HG03135 (cell line): Measurements from ENCODE around the gene JAK1.
A peak's percentile ranks its signal among the peaks of the same experiment; 100 is the strongest.
"Not testable (repeated sequence)": the region's sequence is repeated elsewhere in the genome, so short reads cannot be mapped to it uniquely, and the experiment has no call there.

Experiments
- ATAC-seq: cut with Tn5 transposase; IDR thresholded peaks from one replicate; pipeline ENCODE4 v1.9.1; 2021; ENCODE audit warnings: mild to moderate bottlenecking, moderate library complexity; ENCODE audit not compliant: unreplicated experiment

JAK1 gene

DNA sequence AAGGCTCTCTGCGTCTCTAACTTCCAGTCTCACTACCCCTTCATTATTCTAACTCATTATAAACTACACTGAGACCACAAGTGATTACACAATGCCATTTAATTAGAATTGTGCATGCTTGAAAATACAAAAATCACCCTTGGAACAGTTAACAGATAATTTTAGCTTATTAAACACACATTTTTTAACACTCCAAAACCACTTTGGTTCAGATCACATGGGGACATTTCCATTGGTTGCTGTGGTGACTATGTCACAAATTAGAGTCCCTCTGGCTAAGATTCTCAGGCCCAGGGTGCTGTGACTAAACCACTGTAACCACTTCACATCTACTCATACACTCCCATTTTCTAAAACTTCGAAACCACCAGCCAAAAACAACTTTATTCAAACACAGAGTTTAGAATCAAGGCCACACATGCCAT lies 43.0 kb downstream of the JAK1 start:
- ATAC-seq = no peak

- no peak for ATAC-seq
These were observed 44.0 kb downstream of the JAK1 start for GRCh38 chr1:64922336-64922735.

DNA sequence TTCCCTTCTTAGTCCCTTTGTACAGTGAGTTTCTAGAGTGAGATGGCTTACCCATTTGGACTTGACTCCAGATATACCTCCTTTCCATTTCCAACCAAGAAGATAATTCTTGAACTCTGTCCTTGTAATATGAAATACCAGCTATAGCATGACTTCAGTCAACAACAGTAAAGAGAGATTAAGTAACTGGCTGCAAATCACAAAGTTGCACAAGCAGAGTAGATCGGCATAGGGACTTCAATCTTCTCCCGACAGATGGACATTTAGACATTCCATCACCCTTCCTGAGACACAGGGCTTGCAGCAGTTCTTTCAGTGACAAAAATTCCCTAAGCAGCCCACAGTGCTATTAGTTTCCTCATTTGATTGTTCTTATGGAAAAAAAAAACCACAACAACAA lies 44.6 kb downstream of the JAK1 start:
- ATAC-seq = no peak

DNA sequence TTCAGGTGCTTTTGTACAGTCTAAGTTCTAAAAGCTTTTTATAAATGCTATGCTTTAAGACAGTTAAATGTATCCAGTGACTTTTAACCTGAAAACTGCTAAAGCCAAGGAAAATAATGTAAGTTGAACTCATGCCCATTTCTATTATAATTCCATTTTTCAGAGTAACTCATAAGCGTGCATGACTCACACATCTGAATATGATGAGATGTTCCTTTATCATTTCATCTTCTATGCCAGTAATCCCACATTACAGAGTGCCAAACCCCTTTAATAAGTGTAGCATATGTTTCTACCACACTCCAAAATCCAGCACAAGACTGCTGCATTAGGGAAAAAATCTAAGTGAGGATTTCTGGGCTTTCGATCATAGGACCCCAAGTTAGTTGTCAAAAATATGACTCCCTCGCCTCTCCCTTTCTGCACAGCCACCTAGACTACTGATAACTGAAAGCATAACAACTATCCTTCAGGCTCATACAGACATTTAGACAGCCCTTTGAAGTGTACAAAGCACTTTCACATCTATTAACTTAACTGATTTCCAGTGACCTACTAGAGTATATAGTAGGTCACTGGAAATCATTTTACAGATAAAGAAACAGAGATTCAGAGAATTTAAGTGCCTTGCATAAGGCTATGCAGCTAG lies 45.3 kb downstream of the JAK1 start:
- ATAC-seq = no peak

DNA sequence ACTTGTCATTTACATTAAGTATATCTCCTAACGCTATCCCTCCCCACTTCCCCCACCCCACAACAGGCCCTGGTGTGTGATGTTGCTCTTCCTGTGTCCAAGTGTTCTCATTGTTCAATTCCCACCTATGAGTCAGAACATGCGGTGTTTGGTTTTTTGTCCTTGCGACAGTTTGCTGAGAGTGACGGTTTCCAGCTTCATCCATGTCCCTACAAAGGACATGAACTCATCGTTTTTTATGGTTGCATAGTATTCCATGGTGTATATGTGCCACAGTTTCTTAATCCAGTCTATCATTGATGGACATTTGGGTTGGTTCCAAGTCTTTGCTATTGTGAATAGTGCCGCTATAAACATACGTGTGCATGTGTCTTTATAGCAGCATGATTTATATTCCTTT lies 47.2 kb downstream of the JAK1 start:
- ATAC-seq = not testable (repeated sequence)

GRCh38 chr1:64917907-64918306 lies 48.4 kb downstream of the JAK1 start:
- no peak for ATAC-seq

GRCh38 chr1:64917328-64917861 lies 49.0 kb downstream of the JAK1 start:
- ATAC-seq = no peak

- no peak for ATAC-seq
These were observed 50.7 kb downstream of the JAK1 start for GRCh38 chr1:64915381-64916274.

GRCh38 chr1:64913361-64914015 lies 52.9 kb downstream of the JAK1 start:
- ATAC-seq = no peak

- no peak for ATAC-seq
These were observed 54.2 kb downstream of the JAK1 start for GRCh38 chr1:64912191-64912590.

DNA sequence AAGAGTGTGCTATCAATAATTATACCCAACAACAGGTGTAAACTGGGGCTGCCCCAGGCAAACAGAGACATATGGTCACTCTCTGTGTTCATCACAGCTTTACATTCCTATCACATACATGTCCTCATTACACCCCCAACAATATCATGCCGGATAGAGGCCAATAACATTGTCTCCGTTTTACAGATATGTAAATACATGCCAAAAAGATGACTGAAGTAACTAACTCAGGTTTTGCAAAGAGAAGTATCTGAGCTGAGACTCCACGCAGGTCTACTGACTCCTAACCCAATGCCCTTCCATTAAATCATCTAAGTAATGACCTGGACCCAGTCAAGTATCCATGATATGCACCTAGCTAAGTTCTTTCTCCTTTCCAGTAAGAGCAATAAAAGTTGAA lies 55.0 kb downstream of the JAK1 start:
- ATAC-seq = no peak

- ATAC-seq = no peak
These were observed 57.3 kb downstream of the JAK1 start for GRCh38 chr1:64909031-64909430.

GRCh38 chr1:64908575-64908974 lies 57.8 kb downstream of the JAK1 start:
- ATAC-seq = no peak

GRCh38 chr1:64906447-64906846 lies 59.9 kb downstream of the JAK1 start:
- ATAC-seq = no peak

GRCh38 chr1:64903593-64903992 lies 62.8 kb downstream of the JAK1 start:
- no peak for ATAC-seq

DNA sequence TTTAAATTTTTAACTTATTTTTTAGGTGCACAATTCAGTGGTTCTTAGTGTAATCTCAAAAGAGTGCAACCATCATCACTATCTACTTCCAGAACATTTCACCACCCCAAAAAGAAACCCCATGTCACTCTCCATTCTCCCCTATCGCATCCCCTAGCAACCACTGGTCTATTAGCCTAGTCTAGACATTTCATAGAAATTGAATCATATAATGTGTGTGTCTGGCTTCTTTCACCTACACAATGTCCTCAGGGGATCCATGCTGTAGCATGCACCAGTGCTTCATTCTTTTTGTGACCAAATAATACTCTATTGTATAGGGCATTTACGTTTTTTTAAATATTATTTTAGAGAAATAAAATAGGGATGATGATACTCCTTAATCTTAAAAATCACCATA lies 64.7 kb downstream of the JAK1 start:
- ATAC-seq = no peak

DNA sequence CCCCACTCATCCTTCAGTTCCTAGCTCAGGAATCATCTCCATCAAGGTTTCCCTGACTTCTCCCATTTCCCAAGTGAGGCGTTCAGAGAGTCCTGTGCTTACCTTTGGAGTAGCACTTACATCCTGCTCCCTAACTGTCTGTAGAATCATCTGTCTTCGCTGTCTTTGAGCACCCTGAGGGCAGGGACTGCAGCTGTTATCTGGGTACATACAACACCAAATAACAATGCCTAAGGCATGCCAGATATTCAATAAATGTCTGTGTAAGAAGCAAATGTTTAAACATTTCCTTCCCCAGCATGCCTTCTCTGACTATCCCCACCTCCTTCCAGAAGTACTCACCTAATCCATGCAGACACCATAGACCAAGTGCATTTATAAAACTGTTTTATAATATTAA lies 65.4 kb downstream of the JAK1 start:
- no peak for ATAC-seq

GRCh38 chr1:64898107-64898861 lies 68.1 kb downstream of the JAK1 start:
- ATAC-seq = peak; percentile 71

DNA sequence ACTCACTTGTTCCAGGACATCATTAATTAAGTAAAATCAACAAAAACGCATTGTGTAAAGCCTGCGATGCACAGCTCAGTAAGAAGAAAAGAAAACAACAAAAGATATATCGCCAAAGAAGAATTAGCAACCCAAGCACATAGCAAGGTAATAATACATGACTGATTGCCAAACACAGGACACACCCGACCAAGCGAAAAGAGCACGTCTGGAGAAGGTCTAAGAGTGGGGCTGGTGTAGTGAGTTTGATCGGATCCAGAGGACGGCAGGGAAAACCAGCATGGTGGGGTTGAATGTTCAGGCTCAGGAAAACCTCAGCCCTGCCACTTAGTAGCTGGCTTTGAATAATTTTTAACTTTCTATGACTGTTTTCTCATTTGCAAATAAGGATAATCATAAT lies 69.8 kb downstream of the JAK1 start:
- ATAC-seq = no peak

GRCh38 chr1:64895500-64895899 lies 70.8 kb downstream of the JAK1 start:
- peak; percentile 53 for ATAC-seq
